Keratinocyte (primary cell): Measurements from ENCODE around the gene LEAP2. TPM values are rescaled to one million over a fixed set of nuclear protein-coding genes. Genes with fewer than 3 reads are reported as not detected.
A peak's percentile ranks its signal among the peaks of the same experiment; 100 is the strongest.

Experiments used
- DNase-seq: peaks from one replicate; pipeline ENCODE4 v3.0.0-alpha.2; 2011; ENCODE audit warnings: low read depth, missing footprints, low spot score
- FAIRE-seq: peaks from 2 replicates; lab custom pipeline; 2011; peaks lifted over from hg19 to GRCh38; lab: Jason Lieb, UNC
- H2AFZ ChIP-seq: 2 replicates; pipeline ENCODE4 v1.6.0; 2012; ENCODE audit warnings: low read length, control low read depth, inconsistent platforms; ENCODE audit not compliant: control insufficient read depth
- H3K27ac ChIP-seq: 2 replicates; pipeline ENCODE4 v1.5.1; 2011; ENCODE audit warnings: low read length; ENCODE audit not compliant: control insufficient read depth, insufficient read depth
- H3K27me3 ChIP-seq: 3 replicates; pipeline ENCODE4 v1.6.0; 2011; ENCODE audit warnings: low read length; ENCODE audit not compliant: control insufficient read depth, insufficient read depth; ENCODE audit errors: extremely low read depth
- H3K36me3 ChIP-seq, 2 experiments: 2 replicates in 1 of 2; 3 replicates in 1 of 2; pipeline ENCODE4 v1.5.1; 2011; ENCODE audit warnings: low read length in 2 of 2, mild to moderate bottlenecking in 1 of 2; ENCODE audit not compliant: control insufficient read depth in 2 of 2, insufficient read depth in 2 of 2; ENCODE audit errors: extremely low read depth in 1 of 2
- H3K4me1 ChIP-seq: 3 replicates; pipeline ENCODE4 v1.5.1; 2011; ENCODE audit warnings: low read length; ENCODE audit not compliant: control insufficient read depth, insufficient read depth; ENCODE audit errors: extremely low read depth
- H3K4me2 ChIP-seq: 3 replicates; pipeline ENCODE4 v1.6.0; 2011; ENCODE audit warnings: low read depth, low read length; ENCODE audit not compliant: control insufficient read depth, insufficient read depth; ENCODE audit errors: extremely low read depth
- H3K4me3 ChIP-seq, 3 experiments: fragments of 200-600 bp in 1 of 3; sonication (generic) in 1 of 3; 2 replicates in 2 of 3; 3 replicates in 1 of 3; pipeline ENCODE4 v1.5.1; 2011 to 2016; ENCODE audit warnings: low read length in 3 of 3, mild to moderate bottlenecking in 3 of 3, control low read depth in 2 of 3, inconsistent platforms in 1 of 3, low read depth in 1 of 3, mixed read lengths in 1 of 3, mixed run types in 1 of 3, moderate library complexity in 1 of 3; ENCODE audit not compliant: control insufficient read depth in 2 of 3, insufficient read depth in 2 of 3; ENCODE audit errors: extremely low read depth in 1 of 3
- H3K79me2 ChIP-seq: 2 replicates; pipeline ENCODE4 v1.6.0; 2012; ENCODE audit warnings: low read length; ENCODE audit not compliant: control insufficient read depth, insufficient read depth
- H3K9ac ChIP-seq: 3 replicates; pipeline ENCODE4 v1.6.0; 2011; ENCODE audit warnings: low read length; ENCODE audit not compliant: control insufficient read depth, insufficient read depth; ENCODE audit errors: extremely low read depth
- H3K9me1 ChIP-seq: 3 replicates; pipeline ENCODE4 v1.6.0; 2011; ENCODE audit warnings: low read length; ENCODE audit not compliant: control insufficient read depth, insufficient read depth; ENCODE audit errors: extremely low read depth
- H3K9me3 ChIP-seq: 2 replicates; pipeline ENCODE4 v1.5.1; 2012; ENCODE audit warnings: low read depth, low read length; ENCODE audit not compliant: control insufficient read depth
- H4K20me1 ChIP-seq: 3 replicates; pipeline ENCODE4 v1.6.0; 2011; ENCODE audit warnings: low read length; ENCODE audit not compliant: control insufficient read depth, insufficient read depth; ENCODE audit errors: extremely low read depth
- EZH2 ChIP-seq: IDR thresholded peaks from one replicate; pipeline ENCODE4 v1.6.1; 2012; ENCODE audit warnings: inconsistent platforms, mild to moderate bottlenecking, low read length, moderate library complexity
- dilution Hi-C: fragments of 300-500 bp; cut with MboI; formaldehyde crosslinking; loops from one replicate; pipeline ENCODE4 v1.7.0; 2020; ENCODE audit warnings: low sequenced_read_pairs; ENCODE audit not compliant: extremely low pct_ligation_motif_present
- polyA plus RNA-seq, 5 experiments: library from polyadenylated mRNA; depleted of rRNA in 3 of 5; stranded (reverse) in 3 of 5; stranded (forward) in 1 of 5; unstranded in 1 of 5; fragments of >200 nt; gene quantifications; 1 replicate in 1 of 5; 2 replicates in 3 of 5; 3 replicates in 1 of 5; pipeline versions ENCODE4 v1.2.1 to v1.2.3, GENCODE V29; 2011 to 2012; ENCODE audit warnings: missing spikeins in 2 of 5, low read depth in 1 of 5, low replicate concordance in 1 of 5
- TF ChIP-seq, protein P1 (sequence below), 3 experiments: IDR thresholded peaks in 1 of 3; conservative IDR thresholded peaks in 1 of 3; optimal IDR thresholded peaks in 1 of 3; 2 replicates in 2 of 3; 3 replicates in 1 of 3; pipeline versions ENCODE3 to v1.5.1; 2011; ENCODE audit warnings: low read length in 3 of 3, mild to moderate bottlenecking in 3 of 3, moderate library complexity in 2 of 3, control low read depth in 1 of 3, inconsistent platforms in 1 of 3; ENCODE audit not compliant: insufficient read depth in 2 of 3; ENCODE audit errors: extremely low read depth in 1 of 3

Gene LEAP2
- polyA plus RNA-seq, 1 donor (not counting 4 experiments of a cell fraction or from before 2014, with no cell fraction given) = 1.2 TPM

DNA sequence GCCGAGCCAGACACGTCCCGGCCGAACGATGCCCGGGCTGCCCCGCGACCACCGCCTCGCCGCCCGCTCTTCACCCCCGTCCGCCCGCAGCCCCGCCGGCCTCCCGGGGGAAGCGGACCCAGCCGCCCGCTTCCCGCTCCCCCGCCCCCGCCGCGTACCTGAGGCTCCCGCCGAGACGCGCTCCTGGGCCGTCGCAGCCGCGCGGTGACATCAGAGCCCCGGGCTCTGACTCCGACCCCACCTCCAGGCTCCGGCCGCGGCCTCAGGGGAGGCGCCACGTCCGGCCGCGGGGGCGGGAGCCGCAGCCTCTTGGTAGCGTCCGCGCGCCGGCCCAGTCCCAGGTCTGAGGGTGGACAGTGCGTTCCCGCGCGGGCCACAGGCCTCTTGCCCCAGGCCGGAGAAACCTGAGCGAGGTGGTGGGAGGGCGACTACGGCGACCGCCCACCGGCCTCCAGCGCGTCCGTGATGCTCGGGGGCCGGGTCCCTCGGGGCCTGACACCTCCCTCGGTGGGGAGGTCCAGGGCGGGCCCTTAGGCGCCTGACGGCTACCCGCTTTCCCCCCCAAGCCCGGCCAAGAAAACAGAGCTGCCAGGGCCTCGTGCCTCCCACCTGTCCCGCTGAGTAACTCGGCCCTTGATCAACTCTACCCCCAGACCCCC is 42.9 kb upstream of the LEAP2 start, which contains the start of gene SHROOM1:
TSS of gene SHROOM1 (minus strand) at position 212 of the 659 bp plus-strand sequence. CDS start 4,507 bp downstream, outside the sequence.
- Histone ChIP-seq H3K9ac (peak within 1 kb of the TSS; percentile 54), H3K4me2 (peak within 1 kb of the TSS; percentile 52), H3K4me3 (peak within 1 kb of the TSS; percentile 39 to 67 (median 66)), H3K79me2 (no peaks in the 10 kb centered on the region), H3K27me3 (peaks cover 16% of the 10 kb centered on the region), H2AFZ (peak within 1 kb of the TSS; percentile 82), H3K9me1 (no peaks in the 10 kb centered on the region), H3K36me3 (no peaks in the 10 kb centered on the region), H3K9me3 (no peaks in the 10 kb centered on the region), H3K4me1 (no peaks in the 10 kb centered on the region), H3K27ac (no peak within 1 kb of the TSS), H4K20me1 (no peaks in the 10 kb centered on the region)
- DNase-seq (no peak), FAIRE-seq (no peak)
- dilution Hi-C loops = no loop called here
- TF ChIP-seq, protein P1, sequence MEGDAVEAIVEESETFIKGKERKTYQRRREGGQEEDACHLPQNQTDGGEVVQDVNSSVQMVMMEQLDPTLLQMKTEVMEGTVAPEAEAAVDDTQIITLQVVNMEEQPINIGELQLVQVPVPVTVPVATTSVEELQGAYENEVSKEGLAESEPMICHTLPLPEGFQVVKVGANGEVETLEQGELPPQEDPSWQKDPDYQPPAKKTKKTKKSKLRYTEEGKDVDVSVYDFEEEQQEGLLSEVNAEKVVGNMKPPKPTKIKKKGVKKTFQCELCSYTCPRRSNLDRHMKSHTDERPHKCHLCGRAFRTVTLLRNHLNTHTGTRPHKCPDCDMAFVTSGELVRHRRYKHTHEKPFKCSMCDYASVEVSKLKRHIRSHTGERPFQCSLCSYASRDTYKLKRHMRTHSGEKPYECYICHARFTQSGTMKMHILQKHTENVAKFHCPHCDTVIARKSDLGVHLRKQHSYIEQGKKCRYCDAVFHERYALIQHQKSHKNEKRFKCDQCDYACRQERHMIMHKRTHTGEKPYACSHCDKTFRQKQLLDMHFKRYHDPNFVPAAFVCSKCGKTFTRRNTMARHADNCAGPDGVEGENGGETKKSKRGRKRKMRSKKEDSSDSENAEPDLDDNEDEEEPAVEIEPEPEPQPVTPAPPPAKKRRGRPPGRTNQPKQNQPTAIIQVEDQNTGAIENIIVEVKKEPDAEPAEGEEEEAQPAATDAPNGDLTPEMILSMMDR (optimal IDR thresholded peaks at IDR 0.05 in 1 of 3, IDR thresholded peaks at IDR 0.05 in 1 of 3, conservative IDR thresholded peaks at IDR 0.05 in 1 of 3; ENCODE audit: extremely low read depth in 1 of 3, insufficient read depth in 2 of 3, low read length in 3 of 3) = no peak
- no peak for TF ChIP-seq EZH2

- H3K27ac ChIP-seq = no peak overlapping the region
- H3K9ac ChIP-seq = no peak overlapping the region
- no peaks in the 10 kb centered on the region for H3K9me3 ChIP-seq
- FAIRE-seq (no peak), DNase-seq (no peak)
- H3K9me1 ChIP-seq = no peaks in the 10 kb centered on the region
- peaks cover 9% of the 10 kb centered on the region for H3K27me3 ChIP-seq
- TF ChIP-seq EZH2 = no peak
- TF ChIP-seq, protein P1 (optimal IDR thresholded peaks at IDR 0.05 in 1 of 3, IDR thresholded peaks at IDR 0.05 in 1 of 3, conservative IDR thresholded peaks at IDR 0.05 in 1 of 3; ENCODE audit: extremely low read depth in 1 of 3, insufficient read depth in 2 of 3, low read length in 3 of 3) = no peak
- no peak overlapping the region for H3K4me3 ChIP-seq
- H2AFZ ChIP-seq = no peak overlapping the region
- dilution Hi-C loops = no loop called here
- H4K20me1 ChIP-seq = no peaks in the 10 kb centered on the region
- no peak overlapping the region for H3K4me2 ChIP-seq
- H3K36me3 ChIP-seq = no peaks in the 10 kb centered on the region
- H3K4me1 ChIP-seq = no peaks in the 10 kb centered on the region
- H3K79me2 ChIP-seq = no peaks in the 10 kb centered on the region
Measured at GRCh38 chr5:132831095-132831860, 42.2 kb upstream of the LEAP2 start.
